ENCODE measurements around the gene PPARA. TPM values are rescaled to one million over a fixed set of nuclear protein-coding genes. Genes with fewer than 3 reads are reported as not detected.

The PPARA gene
- total RNA-seq, 1 experiment from 2014 or later, result 7.7 TPM

- no peak overlapping the region for H3K9ac ChIP-seq (ENCODE audit: low read length)
- no peak overlapping the region for H3K27ac ChIP-seq (ENCODE audit: low read length)
- no peaks in the 10 kb centered on the region for H3K79me2 ChIP-seq (ENCODE audit: low read length)
- peaks cover 1% of the 10 kb centered on the region; the same call in 1 of the 2 replicates for H3K4me1 ChIP-seq (ENCODE audit: insufficient read depth, low read length)
- no peaks in the 10 kb centered on the region for H3K9me3 ChIP-seq (ENCODE audit: low read length)
- no peak overlapping the region for H3K4me2 ChIP-seq (ENCODE audit: low read length)
- no peaks in the 10 kb centered on the region for H3K9me2 ChIP-seq (replicated peaks; ENCODE audit: low read length)
- no peaks in the 10 kb centered on the region for H3K27me3 ChIP-seq (ENCODE audit: low read length)
- H3K4me3 ChIP-seq (ENCODE audit: low read length), result no peak overlapping the region
- TF ChIP-seq CTCF (conservative IDR thresholded peaks at IDR 0.05; ENCODE audit: low read depth, low read length) (no peak), EZH2phosphoT487 (IDR thresholded peaks at IDR 0.05; ENCODE audit: borderline replicate concordance, low read length) (no peak), EZH2 (IDR thresholded peaks at IDR 0.05; ENCODE audit: low read length, unreplicated experiment) (no peak)
- no peak for DNase-seq
- no peaks in the 10 kb centered on the region for H3K36me3 ChIP-seq (ENCODE audit: low read depth, low read length)
- POLR2A ChIA-PET (ENCODE audit: unreplicated experiment), result no interaction called here
- H2AFZ ChIP-seq (ENCODE audit: low read length), result no peak overlapping the region
- ATAC-seq, result no peak
- H3F3A ChIP-seq (ENCODE audit: low read length, unreplicated experiment), result no peaks in the 10 kb centered on the region
- CTCF ChIA-PET, result no interaction called here
- intact Hi-C loops (cut with micrococcal nuclease), result no loop called here
- H4K20me1 ChIP-seq (ENCODE audit: low read length), result no peaks in the 10 kb centered on the region
- BruUV-seq (replicated peaks), result no TSS peak
These were observed 88.2 kb downstream of the PPARA start for GRCh38 chr22:46238541-46238940.

- Histone ChIP-seq H3K4me3 (ENCODE audit: low read length) (no peak overlapping the region), H3K27ac (ENCODE audit: low read length) (no peak overlapping the region)
These were observed 89.1 kb downstream of the PPARA start for GRCh38 chr22:46239261-46240048.

More at GRCh38 chr22:46239261-46240048, 89.1 kb downstream of the PPARA start:
- no peaks in the 10 kb centered on the region for H3K27me3 ChIP-seq (ENCODE audit: low read length)
- no peak overlapping the region for H3K9ac ChIP-seq (ENCODE audit: low read length)
- H3F3A ChIP-seq (ENCODE audit: low read length, unreplicated experiment), result no peaks in the 10 kb centered on the region
- POLR2A ChIA-PET (ENCODE audit: unreplicated experiment), result no interaction called here
- no peak overlapping the region for H2AFZ ChIP-seq (ENCODE audit: low read length)
- DNase-seq, result no peak
- BruUV-seq (replicated peaks), result no TSS peak
- TF ChIP-seq EZH2phosphoT487 (IDR thresholded peaks at IDR 0.05; ENCODE audit: borderline replicate concordance, low read length) (no peak), EZH2 (IDR thresholded peaks at IDR 0.05; ENCODE audit: low read length, unreplicated experiment) (no peak), CTCF (conservative IDR thresholded peaks at IDR 0.05; ENCODE audit: low read depth, low read length) (no peak)
- no peaks in the 10 kb centered on the region for H3K9me2 ChIP-seq (replicated peaks; ENCODE audit: low read length)
- intact Hi-C loops (cut with micrococcal nuclease), result no loop called here
- no peaks in the 10 kb centered on the region for H3K9me3 ChIP-seq (ENCODE audit: low read length)
- no peak overlapping the region for H3K4me2 ChIP-seq (ENCODE audit: low read length)
- no peaks in the 10 kb centered on the region for H4K20me1 ChIP-seq (ENCODE audit: low read length)
- no peaks in the 10 kb centered on the region for H3K4me1 ChIP-seq (ENCODE audit: insufficient read depth, low read length)
- H3K79me2 ChIP-seq (ENCODE audit: low read length), result no peaks in the 10 kb centered on the region
- ATAC-seq, result no peak
- H3K36me3 ChIP-seq (ENCODE audit: low read depth, low read length), result no peaks in the 10 kb centered on the region
- CTCF ChIA-PET, result no interaction called here
